ENCODE data around the gene SF3B3. TPM values are rescaled to one million over a fixed set of nuclear protein-coding genes. Genes with fewer than 3 reads are reported as not detected.
"Not testable (repeated sequence)": the region's sequence is repeated elsewhere in the genome, so short reads cannot be mapped to it uniquely, and the experiment has no call there.

Gene SF3B3
- total and polyA plus RNA-seq, 5 donors: 67.5 to 154 (median 141) TPM

DNA sequence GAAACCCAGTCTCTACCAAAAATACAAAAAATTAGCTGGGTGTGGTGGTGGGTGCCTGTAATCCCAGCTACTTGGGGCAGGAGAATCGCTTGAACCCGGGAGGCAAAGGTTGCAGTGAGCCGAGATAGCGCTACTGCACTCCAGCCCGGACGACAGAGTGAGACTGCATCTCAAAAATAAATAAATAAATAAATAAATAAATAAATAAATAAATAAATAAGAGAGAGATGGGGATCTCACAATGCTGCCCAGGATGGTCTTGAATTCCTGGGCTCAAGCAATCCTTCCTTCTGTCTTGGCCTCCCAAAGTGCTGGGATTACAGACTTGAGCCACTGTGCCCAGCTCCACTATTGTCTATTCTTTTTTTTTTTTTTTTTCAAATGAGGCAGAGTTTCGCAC, 6.3 kb downstream of the SF3B3 start:
- H3K27ac ChIP-seq (ENCODE audit: low read length); DNase-seq; H3K27me3 ChIP-seq (ENCODE audit: control insufficient read depth, insufficient read depth); H3K4me1 ChIP-seq (ENCODE audit: control insufficient read depth, insufficient read depth, low read length); H3K4me3 ChIP-seq (ENCODE audit: low read length); ATAC-seq; H3K9me3 ChIP-seq (ENCODE audit: control insufficient read depth, low read length): not testable (repeated sequence)
- intact Hi-C loops (cut with DNase I): loop anchor here (5.0 to 10.0 kb wide), 4 partner anchors 115 to 155 kb away; partner anchors contain the start of gene IL34 (in 1 of the 4)
- WGBS: 95% methylated on average over 7 of the region's 7 CpGs

DNA sequence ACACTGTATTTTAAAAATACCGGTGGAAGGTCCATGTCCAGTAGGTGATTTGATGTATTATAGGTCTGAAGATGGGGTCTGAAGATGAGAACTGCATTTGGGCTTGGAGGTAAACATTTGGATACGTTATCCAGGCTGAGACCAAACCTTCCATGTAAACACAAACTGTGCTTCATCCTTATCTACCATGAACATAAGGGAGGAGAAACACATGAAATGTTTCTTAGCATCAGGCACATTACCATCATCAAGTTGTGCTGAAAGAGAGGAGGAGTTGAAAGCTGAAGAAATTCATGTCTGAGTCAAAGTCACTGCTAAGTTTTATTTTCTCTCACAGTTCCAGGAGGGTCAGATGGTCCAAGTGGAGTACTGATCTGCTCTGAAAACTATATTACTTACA, 11.4 kb downstream of the SF3B3 start:
- no peak for DNase-seq
- intact Hi-C loops (cut with DNase I): loop anchor here in 2 of 4 donors (5.0 to 10.0 kb wide), 2 partner anchors 110 to 117 kb away; partner anchors contain the start of gene IL34 (in 1 of the 2)
- Histone ChIP-seq H3K27me3 (ENCODE audit: control insufficient read depth, insufficient read depth) (no peaks in the 10 kb centered on the region), H3K4me1 (ENCODE audit: control insufficient read depth, insufficient read depth, low read length) (no peaks in the 10 kb centered on the region), H3K9me3 (ENCODE audit: control insufficient read depth, low read length) (no peaks in the 10 kb centered on the region), H3K4me3 (ENCODE audit: low read length) (no peak overlapping the region), H3K27ac (ENCODE audit: low read length) (no peak overlapping the region)
- ATAC-seq: no peak
- 78% methylated on average over 2 of the region's 2 CpGs for WGBS

DNA sequence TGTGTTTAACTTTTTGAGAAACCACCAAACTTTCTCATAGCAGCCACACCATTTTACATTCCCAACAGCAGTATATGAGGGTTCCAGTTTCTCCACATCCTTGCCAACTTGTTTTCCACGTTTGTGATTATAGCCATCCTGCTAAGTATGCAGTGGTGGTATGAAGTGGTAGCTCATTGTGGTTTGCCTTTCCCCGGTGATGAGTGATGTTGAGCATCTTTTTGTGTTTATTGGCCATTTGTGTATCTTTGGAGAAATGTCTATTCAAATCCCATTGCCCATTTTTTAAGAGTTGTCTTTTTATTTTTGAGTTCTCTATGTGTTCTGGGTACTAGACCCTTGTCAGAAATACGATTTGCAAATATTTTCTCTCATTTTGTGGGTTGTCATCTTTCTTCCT, 17.4 kb downstream of the SF3B3 start:
- DNase-seq (no peak), ATAC-seq (no peak)
- Histone ChIP-seq H3K27me3 (ENCODE audit: control insufficient read depth, insufficient read depth) (no peaks in the 10 kb centered on the region), H3K9me3 (ENCODE audit: control insufficient read depth, low read length) (no peaks in the 10 kb centered on the region), H3K4me1 (ENCODE audit: control insufficient read depth, insufficient read depth, low read length) (no peaks in the 10 kb centered on the region), H3K27ac (ENCODE audit: low read length) (no peak overlapping the region), H3K4me3 (ENCODE audit: low read length) (no peak overlapping the region)
- intact Hi-C loops (cut with DNase I): no loop called here
- WGBS: 47% methylated on average over 3 of the region's 3 CpGs

DNA sequence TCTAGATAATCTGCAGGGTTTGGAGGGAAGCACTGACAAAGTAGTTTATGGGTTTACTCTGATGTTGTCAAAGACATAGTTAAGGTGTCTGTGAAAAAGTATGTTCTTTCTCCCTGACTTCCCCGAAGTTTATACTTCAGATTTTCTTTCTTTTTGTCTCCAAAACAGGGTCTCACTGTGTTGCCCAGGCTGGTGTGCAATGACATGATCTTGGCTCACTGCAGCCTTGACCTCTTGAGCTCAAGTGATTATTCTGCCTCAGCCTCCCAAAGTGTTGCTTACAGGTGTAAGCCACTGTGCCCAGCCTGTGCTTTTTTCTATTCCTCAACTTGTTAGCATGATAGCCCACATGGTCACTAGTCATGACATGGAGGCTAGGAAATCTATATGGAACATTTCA, 20.9 kb downstream of the SF3B3 start:
- Histone ChIP-seq H3K9me3 (ENCODE audit: control insufficient read depth, low read length) (no peaks in the 10 kb centered on the region), H3K27me3 (ENCODE audit: control insufficient read depth, insufficient read depth) (no peaks in the 10 kb centered on the region), H3K4me1 (ENCODE audit: control insufficient read depth, insufficient read depth, low read length) (no peaks in the 10 kb centered on the region), H3K27ac (ENCODE audit: low read length) (no peak overlapping the region), H3K4me3 (ENCODE audit: low read length) (no peak overlapping the region)
- DNase-seq: no peak
- intact Hi-C loops (cut with DNase I): no loop called here
- WGBS: 80% methylated on average over 1 of the region's 1 CpG
- no peak for ATAC-seq

DNA sequence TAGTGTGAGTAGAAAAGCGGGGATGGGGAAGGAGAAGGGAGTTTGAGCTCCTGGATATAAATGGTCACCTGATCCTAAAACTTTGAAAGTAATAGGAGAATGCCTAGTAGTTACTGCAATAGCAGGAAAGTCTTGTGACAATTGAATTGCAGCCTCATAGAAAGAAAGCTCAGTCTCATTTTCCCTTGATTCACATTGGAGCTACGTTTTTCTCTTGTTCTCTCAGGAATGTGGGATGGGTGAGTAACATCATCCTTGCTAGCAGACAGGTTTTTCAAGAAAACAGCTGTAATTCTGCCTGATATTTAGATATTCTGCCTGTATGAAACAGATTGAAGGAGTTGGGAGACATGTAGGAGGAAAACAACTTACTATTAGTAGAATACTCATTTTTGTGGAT, 25.3 kb downstream of the SF3B3 start:
- ATAC-seq (no peak), DNase-seq (no peak)
- no peaks in the 10 kb centered on the region for H3K9me3 ChIP-seq (ENCODE audit: control insufficient read depth, low read length)
- no peak overlapping the region for H3K27ac ChIP-seq (ENCODE audit: low read length)
- no peaks in the 10 kb centered on the region for H3K4me1 ChIP-seq (ENCODE audit: control insufficient read depth, insufficient read depth, low read length)
- 79% methylated on average over 2 of the region's 2 CpGs for WGBS
- H3K27me3 ChIP-seq (ENCODE audit: control insufficient read depth, insufficient read depth): no peaks in the 10 kb centered on the region
- intact Hi-C loops (cut with DNase I): no loop called here
- H3K4me3 ChIP-seq (ENCODE audit: low read length): no peak overlapping the region

DNA sequence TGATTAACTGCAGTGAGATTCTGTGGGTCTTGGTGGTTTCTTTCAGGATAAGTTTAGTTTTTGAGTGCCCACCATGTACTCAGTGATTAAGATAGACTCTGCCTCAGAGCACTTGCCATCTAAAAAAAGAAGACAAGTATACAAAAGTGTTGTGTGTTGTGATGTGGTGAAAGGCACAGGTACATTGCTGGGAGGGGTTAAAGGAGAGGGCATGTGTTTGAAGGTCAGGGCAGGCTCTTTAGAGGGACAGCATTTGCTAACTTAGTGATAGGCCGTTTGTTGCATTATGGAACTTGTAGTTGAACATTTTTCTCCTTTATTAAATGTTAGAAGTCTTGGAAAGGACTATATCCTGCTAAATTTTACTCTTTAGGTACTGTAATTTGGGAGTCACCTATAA, 26.5 kb downstream of the SF3B3 start:
- no peaks in the 10 kb centered on the region for H3K27me3 ChIP-seq (ENCODE audit: control insufficient read depth, insufficient read depth)
- WGBS: 53% methylated on average over 1 of the region's 1 CpG
- DNase-seq: no peak
- H3K4me3 ChIP-seq (ENCODE audit: low read length): no peak overlapping the region
- no peak overlapping the region for H3K27ac ChIP-seq (ENCODE audit: low read length)
- ATAC-seq: no peak
- H3K9me3 ChIP-seq (ENCODE audit: control insufficient read depth, low read length): no peaks in the 10 kb centered on the region
- intact Hi-C loops (cut with DNase I): loop anchor here in 1 of 4 donors (10.0 kb wide), 1 partner anchor 85 kb away; no protein-coding TSS in a partner anchor
- H3K4me1 ChIP-seq (ENCODE audit: control insufficient read depth, insufficient read depth, low read length): no peaks in the 10 kb centered on the region

DNA sequence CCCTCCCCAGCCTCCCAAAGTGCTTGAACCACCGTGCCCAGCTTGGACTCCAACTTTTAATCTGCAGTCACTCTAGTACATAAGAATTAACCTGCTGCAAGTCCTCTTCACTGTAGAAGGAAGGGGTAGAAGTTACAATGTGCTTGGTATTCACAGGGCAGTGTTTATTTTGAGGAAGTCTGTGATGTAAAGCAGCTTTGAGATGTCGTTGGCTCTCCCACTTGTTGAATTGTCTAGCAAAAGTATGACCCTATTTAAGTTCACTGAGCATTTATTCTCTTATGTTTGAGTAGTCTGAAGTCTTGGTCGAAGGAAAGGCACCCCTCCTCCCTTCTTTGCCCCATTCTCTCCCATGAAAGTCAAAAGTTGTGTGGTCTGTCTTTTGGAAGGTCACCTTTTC, 28.2 kb downstream of the SF3B3 start:
- no peak for DNase-seq
- Histone ChIP-seq H3K4me1 (ENCODE audit: control insufficient read depth, insufficient read depth, low read length) (no peaks in the 10 kb centered on the region), H3K27me3 (ENCODE audit: control insufficient read depth, insufficient read depth) (no peaks in the 10 kb centered on the region), H3K4me3 (ENCODE audit: low read length) (no peak overlapping the region), H3K9me3 (ENCODE audit: control insufficient read depth, low read length) (no peaks in the 10 kb centered on the region), H3K27ac (ENCODE audit: low read length) (no peak overlapping the region)
- intact Hi-C loops (cut with DNase I): loop anchor here in 1 of 4 donors (10.0 kb wide), 1 partner anchor 83 kb away; no protein-coding TSS in a partner anchor
- WGBS: 84% methylated on average over 3 of the region's 3 CpGs
- no peak for ATAC-seq

DNA sequence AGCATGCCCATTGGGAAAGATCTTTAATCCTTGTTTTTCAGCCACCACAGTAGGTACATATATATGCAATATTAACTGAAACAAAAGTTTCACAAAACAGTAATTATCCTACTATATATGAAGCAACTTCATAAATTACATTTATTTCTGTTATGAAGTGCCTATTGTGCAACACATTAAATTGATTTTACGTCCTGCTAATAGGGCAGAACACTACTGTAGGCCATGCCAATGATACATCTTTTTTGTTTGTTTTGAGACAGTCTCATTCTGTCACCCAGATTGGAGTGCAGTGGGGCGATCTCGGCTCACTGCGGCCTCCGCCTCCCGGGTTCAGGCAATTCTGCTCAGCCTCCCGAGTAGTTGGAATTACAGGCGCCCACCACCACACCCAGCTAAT, 29.1 kb downstream of the SF3B3 start:
- 96% methylated on average over 8 of the region's 8 CpGs for WGBS
- Histone ChIP-seq H3K9me3 (ENCODE audit: control insufficient read depth, low read length) (no peaks in the 10 kb centered on the region), H3K4me1 (ENCODE audit: control insufficient read depth, insufficient read depth, low read length) (no peaks in the 10 kb centered on the region), H3K27ac (ENCODE audit: low read length) (no peak overlapping the region), H3K4me3 (ENCODE audit: low read length) (no peak overlapping the region), H3K27me3 (ENCODE audit: control insufficient read depth, insufficient read depth) (no peaks in the 10 kb centered on the region)
- no peak for DNase-seq
- ATAC-seq: no peak
- intact Hi-C loops (cut with DNase I): loop anchor here in 1 of 4 donors (10.0 kb wide), 1 partner anchor 82 kb away; no protein-coding TSS in a partner anchor

DNA sequence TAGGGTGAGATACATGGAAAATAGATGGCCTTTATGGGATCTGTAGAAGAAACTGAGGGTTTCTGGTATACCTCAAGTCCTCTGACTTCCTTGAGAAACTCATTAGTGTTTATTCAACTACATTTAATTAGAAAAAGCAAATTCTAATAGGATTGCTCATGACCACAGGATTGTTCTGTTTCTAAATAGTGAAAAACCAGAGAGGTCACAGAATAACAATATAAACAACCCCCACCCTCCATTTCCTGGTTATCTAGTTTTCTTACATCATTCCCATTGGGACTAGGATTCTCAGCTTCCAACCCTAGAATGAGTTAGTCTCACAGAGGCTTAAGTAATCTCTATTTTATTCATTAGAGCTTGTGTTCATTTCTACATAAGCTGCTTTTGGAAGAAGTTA, 30.0 kb downstream of the SF3B3 start:
- Histone ChIP-seq H3K4me1 (ENCODE audit: control insufficient read depth, insufficient read depth, low read length) (no peaks in the 10 kb centered on the region), H3K9me3 (ENCODE audit: control insufficient read depth, low read length) (no peaks in the 10 kb centered on the region), H3K4me3 (ENCODE audit: low read length) (no peak overlapping the region), H3K27ac (ENCODE audit: low read length) (no peak overlapping the region), H3K27me3 (ENCODE audit: control insufficient read depth, insufficient read depth) (no peaks in the 10 kb centered on the region)
- ATAC-seq (peak in 1 of 2 donors; percentile 57), DNase-seq (no peak)
- intact Hi-C loops (cut with DNase I): loop anchor here in 1 of 4 donors (10.0 kb wide), 1 partner anchor 81 kb away; no protein-coding TSS in a partner anchor

DNA sequence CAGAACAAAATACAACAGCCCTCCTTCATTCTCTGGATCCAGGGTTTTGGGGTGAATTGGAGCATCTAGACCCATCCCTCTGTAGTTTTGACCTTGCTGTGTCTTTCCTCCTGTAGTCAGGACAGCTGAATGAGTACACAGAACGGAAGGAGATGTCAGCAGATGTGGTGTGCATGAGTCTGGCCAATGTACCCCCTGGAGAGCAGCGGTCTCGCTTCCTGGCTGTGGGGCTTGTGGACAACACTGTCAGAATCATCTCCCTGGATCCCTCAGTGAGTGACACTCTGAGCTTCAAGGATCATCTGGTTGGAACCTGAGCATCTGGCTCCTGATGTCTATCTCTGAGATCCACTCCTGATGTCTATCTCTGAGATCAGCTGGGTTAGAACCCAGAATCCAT, 32.4 kb downstream of the SF3B3 start:
- DNase-seq (no peak), ATAC-seq (no peak)
- no peaks in the 10 kb centered on the region for H3K27me3 ChIP-seq (ENCODE audit: control insufficient read depth, insufficient read depth)
- intact Hi-C loops (cut with DNase I): loop anchor here in 1 of 4 donors (10.0 kb wide), 1 partner anchor 79 kb away; no protein-coding TSS in a partner anchor
- no peaks in the 10 kb centered on the region for H3K9me3 ChIP-seq (ENCODE audit: control insufficient read depth, low read length)
- H3K4me3 ChIP-seq (ENCODE audit: low read length): no peak overlapping the region
- no peaks in the 10 kb centered on the region for H3K4me1 ChIP-seq (ENCODE audit: control insufficient read depth, insufficient read depth, low read length)
- 60% methylated on average over 3 of the region's 3 CpGs for WGBS
- H3K27ac ChIP-seq (ENCODE audit: low read length): no peak overlapping the region

DNA sequence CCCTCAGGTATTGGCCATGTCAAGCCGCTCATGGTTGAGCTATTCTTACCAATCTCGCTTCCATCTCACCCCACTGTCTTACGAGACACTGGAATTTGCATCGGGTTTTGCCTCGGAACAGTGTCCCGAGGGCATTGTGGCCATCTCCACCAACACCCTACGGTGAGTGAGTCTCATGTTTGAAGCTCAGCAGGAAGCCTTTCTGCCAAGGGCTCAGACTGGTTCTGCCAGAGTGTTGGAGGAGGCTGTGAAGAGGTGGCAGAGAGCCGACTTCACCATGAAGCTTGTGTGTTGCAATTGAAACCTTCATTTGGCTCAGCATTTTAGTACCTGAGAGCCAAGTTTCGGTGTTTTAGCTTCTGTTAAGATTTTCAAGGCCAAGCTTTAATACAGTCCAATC, 38.0 kb downstream of the SF3B3 start:
- no peak for DNase-seq
- Histone ChIP-seq H3K4me3 (ENCODE audit: low read length) (no peak overlapping the region), H3K4me1 (ENCODE audit: control insufficient read depth, insufficient read depth, low read length) (no peaks in the 10 kb centered on the region), H3K9me3 (ENCODE audit: control insufficient read depth, low read length) (no peaks in the 10 kb centered on the region), H3K27ac (ENCODE audit: low read length) (no peak overlapping the region), H3K27me3 (ENCODE audit: control insufficient read depth, insufficient read depth) (no peaks in the 10 kb centered on the region)
- 91% methylated on average over 9 of the region's 9 CpGs for WGBS
- intact Hi-C loops (cut with DNase I): no loop called here
- ATAC-seq: no peak

DNA sequence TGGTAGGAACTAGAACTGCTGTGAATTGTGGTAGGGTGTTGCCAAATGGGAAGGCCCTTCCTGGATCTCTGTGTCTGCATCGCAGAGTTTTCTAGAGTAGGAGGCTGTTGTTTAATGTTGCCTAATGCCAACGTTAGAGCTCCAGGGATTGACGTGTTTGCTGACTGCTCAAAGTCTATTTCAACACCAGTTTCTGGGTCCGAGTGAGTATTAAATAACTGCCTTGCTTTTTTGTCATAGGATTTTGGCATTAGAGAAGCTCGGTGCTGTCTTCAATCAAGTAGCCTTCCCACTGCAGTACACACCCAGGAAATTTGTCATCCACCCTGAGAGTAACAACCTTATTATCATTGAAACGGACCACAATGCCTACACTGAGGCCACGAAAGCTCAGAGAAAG, 40.0 kb downstream of the SF3B3 start:
- H3K9me3 ChIP-seq (ENCODE audit: control insufficient read depth, low read length): no peaks in the 10 kb centered on the region
- intact Hi-C loops (cut with DNase I): no loop called here
- ATAC-seq: peak in 1 of 2 donors; percentile 60
- H3K27ac ChIP-seq (ENCODE audit: low read length): no peak overlapping the region
- DNase-seq: no peak
- no peaks in the 10 kb centered on the region for H3K4me1 ChIP-seq (ENCODE audit: control insufficient read depth, insufficient read depth, low read length)
- no peaks in the 10 kb centered on the region for H3K27me3 ChIP-seq (ENCODE audit: control insufficient read depth, insufficient read depth)
- H3K4me3 ChIP-seq (ENCODE audit: low read length): no peak overlapping the region
- 62% methylated on average over 7 of the region's 7 CpGs for WGBS
